ENCODE measurements around the gene MS4A3. TPM values are rescaled to one million over a fixed set of nuclear protein-coding genes. Genes with fewer than 3 reads are reported as not detected.

Gene MS4A3
- total RNA-seq, 1 donor from 2014 or later: not detected

GRCh38 chr11:60077216-60077817, 20.9 kb downstream of the MS4A3 start:
- no peaks in the 10 kb centered on the region for H3K9me3 ChIP-seq
- intact Hi-C loops (cut with DNase I): no loop called here
- H3K4me3 ChIP-seq: no peak overlapping the region
- no peak for TF ChIP-seq CTCF (IDR thresholded peaks at IDR 0.05)
- H3K27ac ChIP-seq: no peak overlapping the region
- no peaks in the 10 kb centered on the region for H3K4me1 ChIP-seq
- no peaks in the 10 kb centered on the region for H3K36me3 ChIP-seq
- no peaks in the 10 kb centered on the region for H3K27me3 ChIP-seq
- DNase-seq (ENCODE audit: low spot score in 2 of 2): no peak

GRCh38 chr11:60077981-60078380, 21.5 kb downstream of the MS4A3 start:
- no peaks in the 10 kb centered on the region for H3K4me1 ChIP-seq
- no peak overlapping the region for H3K4me3 ChIP-seq
- intact Hi-C loops (cut with DNase I): no loop called here

GRCh38 chr11:60078745-60079144, 22.3 kb downstream of the MS4A3 start:
- Histone ChIP-seq H3K36me3 (no peaks in the 10 kb centered on the region), H3K9me3 (no peaks in the 10 kb centered on the region), H3K27me3 (no peaks in the 10 kb centered on the region), H3K4me1 (no peaks in the 10 kb centered on the region), H3K4me3 (no peak overlapping the region), H3K27ac (no peak overlapping the region)
- no peak for DNase-seq (ENCODE audit: low spot score in 2 of 2)
- intact Hi-C loops (cut with DNase I): no loop called here
- no peak for TF ChIP-seq CTCF (IDR thresholded peaks at IDR 0.05)

More at GRCh38 chr11:60077981-60078380, 21.5 kb downstream of the MS4A3 start:
- Histone ChIP-seq H3K27ac (no peak overlapping the region), H3K9me3 (no peaks in the 10 kb centered on the region), H3K27me3 (no peaks in the 10 kb centered on the region), H3K36me3 (no peaks in the 10 kb centered on the region)
- TF ChIP-seq CTCF (IDR thresholded peaks at IDR 0.05): no peak
- DNase-seq (ENCODE audit: low spot score in 2 of 2): no peak

- no peak for TF ChIP-seq CTCF (IDR thresholded peaks at IDR 0.05)
- Histone ChIP-seq H3K27ac (no peak overlapping the region), H3K27me3 (no peaks in the 10 kb centered on the region), H3K4me3 (no peak overlapping the region), H3K36me3 (no peaks in the 10 kb centered on the region), H3K9me3 (no peaks in the 10 kb centered on the region), H3K4me1 (no peaks in the 10 kb centered on the region)
- DNase-seq (ENCODE audit: low spot score in 2 of 2): no peak
- intact Hi-C loops (cut with DNase I): no loop called here
Observed at GRCh38 chr11:60080535-60080934, 24.1 kb downstream of the MS4A3 start.

- Histone ChIP-seq H3K4me1 (no peaks in the 10 kb centered on the region), H3K27me3 (no peaks in the 10 kb centered on the region), H3K36me3 (no peaks in the 10 kb centered on the region), H3K9me3 (no peaks in the 10 kb centered on the region), H3K27ac (no peak overlapping the region), H3K4me3 (no peak overlapping the region)
- no peak for DNase-seq (ENCODE audit: low spot score in 2 of 2)
- intact Hi-C loops (cut with DNase I): no loop called here
- TF ChIP-seq CTCF (IDR thresholded peaks at IDR 0.05): no peak
Observed at GRCh38 chr11:60084631-60085273, 28.3 kb downstream of the MS4A3 start.

All from ascending aorta (tissue), 2 donors.